ENCODE results near the gene ATF6B.
"Not testable (repeated sequence)": the region's sequence is repeated elsewhere in the genome, so short reads cannot be mapped to it uniquely, and the experiment has no call there.

ATF6B gene

GRCh38 chr6:32079566-32080290 lies 48.3 kb downstream of the ATF6B start:
- no peak for DNase-seq

GRCh38 chr6:32076321-32076809 lies 51.7 kb downstream of the ATF6B start:
- no peak for DNase-seq

DNA sequence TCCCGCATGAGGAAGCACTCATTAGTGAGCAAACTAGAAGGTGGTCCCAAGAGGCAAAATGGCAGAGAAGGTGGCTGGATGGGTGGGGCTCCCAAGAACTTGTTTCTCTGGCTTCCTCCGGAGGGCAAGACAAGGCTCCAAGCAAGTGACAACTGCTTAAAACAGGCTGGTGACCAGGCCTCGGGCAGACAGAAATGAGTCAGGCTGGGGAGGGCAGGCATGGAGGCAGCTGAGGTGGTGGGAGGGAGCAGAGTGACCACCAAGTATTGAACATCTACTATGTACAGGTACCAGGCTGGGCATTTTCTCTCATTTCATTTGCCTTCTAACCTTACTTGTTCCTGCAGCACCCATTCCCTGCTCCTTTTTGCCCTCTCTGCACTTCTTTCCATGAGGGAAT lies 52.3 kb downstream of the ATF6B start:
- DNase-seq = no peak

DNA sequence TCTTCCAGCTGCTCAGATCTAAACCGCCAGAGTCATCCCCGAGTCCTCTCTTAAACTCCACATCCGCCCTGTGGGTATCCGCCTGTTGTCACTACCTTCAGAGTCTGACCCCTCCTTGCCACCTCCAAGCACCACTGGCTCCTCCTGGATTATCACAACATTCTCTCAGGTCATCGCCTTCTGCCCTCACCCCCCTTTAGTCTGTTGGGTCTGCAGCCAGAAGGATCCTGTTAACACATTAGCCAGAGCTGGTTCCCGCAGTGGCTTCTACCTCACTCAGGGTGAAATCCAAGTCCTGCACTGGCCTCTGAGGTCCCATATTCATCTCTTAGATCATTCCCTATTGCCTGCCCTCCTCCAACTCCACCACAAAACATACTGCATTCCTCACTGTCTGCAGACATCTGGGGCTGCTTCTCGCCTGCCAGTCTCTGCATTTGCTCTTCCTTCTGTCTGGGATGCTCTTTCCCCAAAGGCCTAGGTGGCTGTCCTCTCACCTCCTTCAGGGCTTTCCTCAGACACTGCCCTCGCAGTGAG lies 53.0 kb downstream of the ATF6B start:
- DNase-seq = no peak

- DNase-seq = no peak
Measured at GRCh38 chr6:32073613-32074012, 54.4 kb downstream of the ATF6B start.

GRCh38 chr6:32073101-32073500 lies 54.9 kb downstream of the ATF6B start:
- DNase-seq = no peak

DNA sequence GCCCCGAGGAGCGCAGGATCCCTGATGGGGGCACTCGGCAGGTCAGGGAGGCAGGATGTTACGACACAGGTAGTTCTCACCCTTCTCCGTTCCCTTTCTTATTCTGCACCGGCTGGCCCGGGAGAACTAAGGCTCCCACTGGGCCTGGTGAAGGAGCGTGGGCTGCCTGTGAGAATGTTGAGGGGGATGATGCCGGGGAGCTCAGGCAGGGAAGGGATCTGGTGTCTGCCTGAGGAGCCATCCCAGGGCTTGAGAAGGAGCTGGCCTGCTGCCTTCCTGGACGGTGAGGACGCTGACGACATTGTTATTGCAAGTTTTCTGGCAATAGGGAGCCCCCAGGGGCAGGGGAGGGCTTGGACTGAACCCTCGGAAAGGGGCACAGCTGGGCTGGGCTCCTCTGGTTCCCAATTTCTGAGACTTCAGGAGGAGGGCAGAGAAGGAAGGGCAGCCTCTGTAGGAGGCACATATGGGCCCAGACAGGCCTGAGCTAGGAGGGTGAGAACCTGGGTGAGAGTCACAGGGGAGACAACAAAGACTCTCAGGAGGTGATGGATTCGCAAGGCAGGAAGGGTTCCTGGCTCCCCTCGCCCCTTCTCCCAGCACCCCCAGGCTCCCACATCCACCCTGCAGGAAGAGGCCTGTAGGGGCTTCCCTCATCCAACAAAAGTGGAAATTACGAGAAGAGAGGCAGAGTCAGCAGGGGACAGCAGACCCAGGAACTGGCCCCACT lies 57.1 kb downstream of the ATF6B start:
- DNase-seq = no peak

DNA sequence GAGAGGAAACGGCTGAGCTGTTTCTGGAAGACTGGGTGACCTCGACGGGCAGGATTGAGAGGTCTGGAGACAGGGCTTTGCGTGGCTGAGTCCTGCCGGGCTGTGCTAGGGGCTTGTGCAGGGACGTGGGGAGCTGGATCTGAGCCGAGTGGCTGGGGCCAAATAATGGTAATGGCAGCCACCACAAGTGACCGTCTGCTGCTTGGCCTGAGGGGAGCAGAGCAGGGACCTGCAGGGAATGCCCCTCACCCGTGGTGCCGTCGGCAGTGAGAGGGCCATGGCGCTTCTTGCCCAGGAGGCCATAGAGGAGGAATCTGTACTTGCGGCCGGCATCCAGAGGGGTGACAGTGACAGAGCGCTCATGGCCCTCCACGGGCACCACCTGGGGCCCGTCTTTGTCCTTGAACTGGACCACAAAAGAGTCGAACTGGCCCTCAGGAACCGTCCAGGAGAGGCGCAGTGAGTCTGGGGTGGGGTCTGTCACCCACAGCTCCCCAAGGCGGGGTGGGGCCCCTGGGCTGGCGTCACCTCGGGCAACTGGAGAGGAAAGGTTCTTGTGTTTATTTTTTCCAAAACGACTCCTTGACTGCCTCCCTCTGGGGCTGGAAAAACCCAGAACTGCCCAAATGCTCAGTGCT lies 58.0 kb downstream of the ATF6B start:
- DNase-seq = no peak

DNA sequence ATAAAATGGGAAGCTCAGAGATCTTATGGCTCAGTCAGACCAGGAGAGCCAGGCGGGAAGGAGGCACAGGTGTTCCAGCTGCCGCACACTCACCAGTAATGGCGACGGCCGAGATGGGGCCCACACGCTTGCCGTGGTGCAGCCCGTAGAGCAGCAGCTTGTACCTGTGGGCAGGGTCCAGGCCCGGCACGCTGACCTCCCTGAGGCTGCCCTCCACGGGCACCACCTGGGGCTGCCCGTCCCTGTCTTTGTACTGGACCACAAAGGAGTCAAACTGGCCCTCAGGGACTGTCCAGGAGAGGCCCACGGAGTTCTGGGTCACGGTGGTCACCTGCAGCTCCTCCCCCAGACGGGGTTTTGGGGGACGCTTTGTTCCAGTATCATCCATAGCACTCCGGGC lies 58.6 kb downstream of the ATF6B start:
- no peak for DNase-seq

- no peak for DNase-seq
Measured at GRCh38 chr6:32068867-32069266, 59.2 kb downstream of the ATF6B start.

GRCh38 chr6:32068315-32068714 lies 59.7 kb downstream of the ATF6B start:
- not testable (repeated sequence) for DNase-seq

DNA sequence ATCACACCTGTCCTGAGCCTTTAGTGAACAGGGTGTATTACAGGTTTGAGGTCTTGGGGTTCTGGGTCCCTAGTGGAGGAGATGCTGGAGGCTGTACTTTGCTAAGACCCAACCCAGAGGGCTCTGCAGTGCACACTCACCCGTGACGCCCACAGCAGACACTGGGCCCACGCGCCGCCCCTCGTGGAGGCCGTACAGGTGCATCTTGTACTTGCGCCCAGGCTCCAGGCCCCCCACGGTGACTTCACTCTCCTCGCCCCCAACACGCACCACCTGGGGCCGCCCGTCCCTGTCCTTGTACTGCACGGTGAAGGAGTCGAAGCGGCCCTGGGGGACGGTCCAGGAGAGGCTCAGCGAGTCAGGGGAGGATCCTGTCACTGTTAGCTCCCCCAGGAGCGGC lies 60.5 kb downstream of the ATF6B start:
- DNase-seq = not testable (repeated sequence)
